Stimulated activated CD4-positive, alpha-beta T cell treated with anti-CD3 and anti-CD28 coated beads, Interleukin-4, amount 100 ng/mL, for 1 hour (primary cell): ENCODE measurements around the gene AIG1.
"Not testable (repeated sequence)": the region's sequence is repeated elsewhere in the genome, so short reads cannot be mapped to it uniquely, and the experiment has no call there.

Experiments
- DNase-seq: peaks from one replicate; pipeline ENCODE4 v3.0.0-alpha.2; 2020

AIG1 gene

GRCh38 chr6:143135325-143135724 is 74.6 kb downstream of the AIG1 start:
- no peak for DNase-seq

DNA sequence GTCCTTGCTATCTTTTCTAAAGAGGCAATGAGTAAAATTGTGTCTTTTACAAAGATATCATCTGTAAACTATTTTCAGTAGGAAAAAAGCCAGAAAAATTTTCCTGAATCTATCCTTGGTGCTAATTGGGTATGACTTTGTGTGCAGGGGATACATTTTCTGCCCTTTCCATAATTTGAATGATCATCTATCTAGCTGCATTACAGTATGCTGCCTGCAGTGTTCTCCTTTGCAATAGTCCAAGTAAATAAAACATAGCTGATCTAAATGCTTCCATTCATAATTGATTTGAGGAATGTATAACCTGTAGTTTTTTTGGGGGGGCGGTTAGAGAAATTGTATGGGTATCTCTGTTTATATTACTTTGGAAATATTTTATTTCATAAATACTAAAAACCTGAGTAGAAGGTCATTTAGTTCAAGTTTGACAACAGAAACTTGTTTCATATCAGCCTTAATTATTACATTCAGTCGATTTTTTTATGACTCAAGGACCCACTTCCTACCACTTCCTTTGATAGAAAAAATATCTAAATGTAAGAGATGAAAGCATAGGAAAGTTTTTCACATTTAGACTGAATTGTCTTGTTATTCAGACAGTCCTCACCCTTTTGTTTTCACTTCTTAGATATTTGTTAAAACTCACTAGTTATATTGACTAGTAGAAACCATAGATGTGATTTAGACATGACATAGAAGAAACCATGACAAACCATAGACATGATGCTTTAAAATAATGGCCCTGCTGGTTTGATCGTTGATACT is 75.3 kb downstream of the AIG1 start:
- DNase-seq: no peak

- no peak for DNase-seq
These were observed 76.0 kb downstream of the AIG1 start for GRCh38 chr6:143136647-143137046.

- peak; percentile 27 for DNase-seq
These were observed 78.6 kb downstream of the AIG1 start for GRCh38 chr6:143139239-143139784.

DNA sequence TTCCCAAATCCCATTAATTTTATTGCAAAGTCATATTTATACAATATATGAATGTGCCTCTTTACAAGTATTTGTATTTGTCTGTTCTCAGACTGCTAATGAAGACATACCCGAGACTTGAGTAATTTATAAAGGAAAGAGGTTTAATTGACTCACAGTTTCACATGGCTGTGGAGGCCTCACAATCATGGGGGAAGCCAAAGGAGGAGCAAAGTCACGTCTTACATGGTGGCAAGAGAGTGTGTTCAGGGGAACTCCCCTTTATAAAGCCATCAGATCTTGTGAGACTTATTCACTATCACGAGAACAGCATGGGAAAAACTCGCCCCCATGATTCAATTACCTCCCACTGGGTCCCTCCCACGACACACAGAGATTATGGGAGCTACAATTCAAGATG is 79.2 kb downstream of the AIG1 start:
- peak; percentile 35 for DNase-seq

DNA sequence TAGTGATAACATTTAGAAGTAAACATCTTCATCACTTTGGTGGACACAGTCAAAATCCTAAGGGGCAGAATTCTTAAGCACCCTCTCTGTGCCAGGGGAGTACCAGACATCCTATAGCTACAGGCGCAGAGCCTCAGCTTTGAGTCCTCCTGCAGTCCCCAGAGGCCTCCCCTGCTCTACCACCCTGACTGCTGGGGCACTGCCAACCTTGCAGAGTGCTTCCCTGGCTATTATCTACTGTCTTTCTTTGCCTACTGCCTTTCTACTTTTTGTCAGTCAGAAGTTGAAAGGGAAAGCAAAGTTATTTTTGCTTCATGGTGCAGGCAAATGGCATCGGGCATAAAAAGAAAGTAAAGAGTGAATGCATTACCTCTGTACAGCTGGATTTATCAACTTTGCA is 80.1 kb downstream of the AIG1 start:
- DNase-seq: no peak

- DNase-seq: no peak
These were observed 80.8 kb downstream of the AIG1 start for GRCh38 chr6:143141442-143141841.

- no peak for DNase-seq
These were observed 85.6 kb downstream of the AIG1 start for GRCh38 chr6:143146186-143146851.

GRCh38 chr6:143149771-143150170 is 89.1 kb downstream of the AIG1 start:
- DNase-seq: no peak

DNA sequence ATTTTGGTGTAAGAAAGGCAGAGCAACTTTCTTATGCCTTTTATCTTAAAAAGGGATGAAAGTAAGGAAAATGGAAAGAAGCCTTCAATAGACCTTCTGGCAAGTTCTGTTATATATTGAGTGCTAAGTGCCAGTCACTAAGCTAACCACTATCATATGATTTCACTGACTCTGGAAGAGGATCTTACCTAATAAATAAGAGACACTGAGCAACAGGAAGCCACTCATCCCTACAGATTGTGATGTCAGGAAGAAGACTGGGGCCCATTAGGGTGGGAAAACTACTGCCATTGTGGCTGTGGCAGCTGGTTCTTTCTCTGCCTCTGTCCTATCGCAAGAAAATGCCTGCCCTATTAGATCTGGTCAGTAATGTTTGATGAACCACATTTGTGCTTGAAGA is 89.6 kb downstream of the AIG1 start:
- DNase-seq: no peak

- DNase-seq: no peak
These were observed 90.7 kb downstream of the AIG1 start for GRCh38 chr6:143151381-143151780.

- DNase-seq: no peak
These were observed 95.0 kb downstream of the AIG1 start for GRCh38 chr6:143155681-143156080.

DNA sequence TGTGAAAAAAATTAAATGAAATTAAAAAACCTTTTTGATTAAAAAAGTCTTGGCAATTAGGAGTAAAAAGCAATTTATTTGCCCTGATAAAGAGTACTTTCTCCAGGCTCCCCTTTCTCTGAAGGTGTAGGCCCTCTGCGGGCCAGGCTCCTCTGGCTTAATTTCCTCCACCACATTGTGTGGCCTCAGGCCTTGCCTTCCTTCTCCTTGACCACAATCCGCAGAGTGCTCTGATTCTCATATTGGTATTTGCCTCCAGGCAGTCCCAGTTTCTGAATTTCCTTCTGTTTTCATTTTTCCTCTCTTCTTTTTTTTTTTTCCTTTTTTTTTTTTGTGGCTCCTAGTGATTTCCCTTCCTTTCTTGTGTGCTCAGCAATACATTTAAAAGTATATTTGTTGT is 96.4 kb downstream of the AIG1 start:
- DNase-seq: no peak

- no peak for DNase-seq
These were observed 97.5 kb downstream of the AIG1 start for GRCh38 chr6:143158113-143158581.

DNA sequence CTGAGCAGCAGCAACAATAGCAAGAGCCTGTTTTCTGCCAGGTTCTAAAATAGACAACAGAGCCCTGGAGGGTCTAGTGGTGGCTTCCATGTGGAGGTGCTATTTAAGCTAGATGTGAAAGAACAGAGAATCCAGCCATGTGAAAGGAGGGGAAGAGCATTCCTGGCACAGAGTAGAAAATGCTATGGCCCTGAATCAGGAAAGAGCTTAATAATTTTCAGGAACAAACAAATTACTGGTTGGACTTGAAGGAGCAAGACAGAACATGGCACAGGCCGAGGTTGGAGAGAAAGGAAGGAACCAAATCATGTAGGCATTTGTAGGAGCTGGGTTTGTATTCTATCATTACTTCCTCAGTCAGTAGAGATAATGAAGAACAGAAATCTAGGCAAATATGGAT is 98.3 kb downstream of the AIG1 start:
- DNase-seq: no peak

GRCh38 chr6:143160015-143160414 is 99.3 kb downstream of the AIG1 start:
- DNase-seq: no peak

GRCh38 chr6:143160439-143161220 is 99.9 kb downstream of the AIG1 start:
- no peak for DNase-seq

- DNase-seq: no peak
These were observed 102.9 kb downstream of the AIG1 start for GRCh38 chr6:143163621-143164020.

DNA sequence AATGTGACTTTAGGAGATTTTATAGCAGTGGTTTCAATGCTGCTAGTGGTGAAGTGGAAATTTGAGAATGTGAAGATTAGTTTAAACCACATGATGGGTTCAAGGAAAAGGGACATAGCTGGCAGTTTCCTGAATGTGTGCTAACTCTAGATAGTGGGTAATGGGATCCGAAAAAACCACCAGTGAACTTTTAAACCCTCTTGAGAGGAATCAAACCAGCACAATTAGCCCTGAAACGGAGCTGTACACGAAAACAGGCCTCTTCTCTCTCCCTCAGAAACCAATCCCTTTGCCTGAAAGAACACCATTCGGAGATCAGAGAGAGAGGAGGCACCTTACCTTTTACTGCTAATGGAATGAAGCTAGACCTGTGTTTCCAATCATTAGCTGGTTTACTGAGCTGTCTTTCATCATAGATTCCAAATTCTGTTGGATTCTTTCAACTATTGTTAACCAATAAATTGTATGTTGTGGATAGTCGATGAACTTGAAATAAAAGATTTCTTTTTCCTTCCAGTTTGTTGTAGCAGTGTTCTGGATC is 103.9 kb downstream of the AIG1 start:
- no peak for DNase-seq

- no peak for DNase-seq
These were observed 104.7 kb downstream of the AIG1 start for GRCh38 chr6:143165315-143165855.

- DNase-seq: no peak
These were observed 105.6 kb downstream of the AIG1 start for GRCh38 chr6:143166247-143166695.

- no peak for DNase-seq
These were observed 106.5 kb downstream of the AIG1 start for GRCh38 chr6:143167224-143167623.

DNA sequence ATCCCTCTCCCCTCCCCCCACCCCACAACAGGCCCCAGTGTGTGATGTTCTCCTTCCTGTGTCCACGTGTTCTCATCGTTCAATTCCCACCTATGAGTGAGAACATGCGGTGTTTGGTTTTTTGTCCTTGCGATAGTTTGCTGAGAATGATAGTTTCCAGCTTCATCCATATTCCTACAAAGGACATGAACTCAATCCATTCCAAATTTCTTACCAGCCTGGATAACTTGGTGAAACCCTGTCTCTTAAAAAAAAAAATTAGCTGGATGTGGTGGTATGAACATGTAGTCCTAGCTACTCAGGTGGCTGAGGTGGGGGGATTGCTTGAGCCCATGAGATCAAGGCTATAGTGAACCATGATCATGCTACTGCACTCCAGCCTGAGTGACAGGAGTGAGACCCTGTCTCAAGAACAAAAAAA is 107.7 kb downstream of the AIG1 start:
- DNase-seq: not testable (repeated sequence)
